ENCODE data around the gene CRX. TPM values are rescaled to one million over a fixed set of nuclear protein-coding genes. Genes with fewer than 3 reads are reported as not detected.
A peak's percentile ranks its signal among the peaks of the same experiment; 100 is the strongest.

CRX gene
- total and polyA plus RNA-seq, 3 experiments from 2014 or later, result not detected

GRCh38 chr19:47891622-47891922, 69.8 kb downstream of the CRX start:
- peaks cover 0 to 2% (median 0%) of the 10 kb centered on the region in 3 donors for H3K36me3 Mint-ChIP-seq
- CTCF ChIA-PET, result no interaction called here
- peaks cover 2 to 14% of the 10 kb centered on the region in 2 donors for H3K27me3 Mint-ChIP-seq

GRCh38 chr19:47891923-47892666, 70.4 kb downstream of the CRX start:
- Histone ChIP-seq H3K9me3 (ENCODE audit: low read length) (no peaks in the 10 kb centered on the region), H3K4me3 (ENCODE audit: low read length) (no peak overlapping the region), H3K27ac (ENCODE audit: low read depth, low read length) (peak overlapping the region; percentile 54), H3K27me3 (ENCODE audit: insufficient read depth, low read length, poor library complexity, severe bottlenecking) (no peaks in the 10 kb centered on the region), H3K36me3 (ENCODE audit: insufficient read depth, low read length) (no peaks in the 10 kb centered on the region), H3K4me1 (ENCODE audit: insufficient read depth, low read length) (no peaks in the 10 kb centered on the region)
- ChIA-PET CTCF (no interaction called here), POLR2A (no interaction called here)
- no peak overlapping the region for H3K27ac Mint-ChIP-seq
- DNase-seq, result no peak
- peaks cover 0 to 2% (median 0%) of the 10 kb centered on the region in 3 donors for H3K36me3 Mint-ChIP-seq
- no peaks in the 10 kb centered on the region for H3K4me1 Mint-ChIP-seq
- H3K9me3 Mint-ChIP-seq, result peaks cover 0 to 9% (median 0%) of the 10 kb centered on the region in 5 donors
- H3K4me3 Mint-ChIP-seq, result no peak overlapping the region
- H3K27me3 Mint-ChIP-seq, result peaks cover 2 to 10% of the 10 kb centered on the region in 2 donors

More at GRCh38 chr19:47891622-47891922, 69.8 kb downstream of the CRX start:
- no peaks in the 10 kb centered on the region for H3K27me3 ChIP-seq (ENCODE audit: insufficient read depth, low read length, poor library complexity, severe bottlenecking)
- POLR2A ChIA-PET, result no interaction called here
- DNase-seq, result no peak
- H3K27ac ChIP-seq (ENCODE audit: low read depth, low read length), result peak overlapping the region; percentile 54
- H3K36me3 ChIP-seq (ENCODE audit: insufficient read depth, low read length), result no peaks in the 10 kb centered on the region
- H3K4me3 ChIP-seq (ENCODE audit: low read length), result no peak overlapping the region
- Mint-ChIP-seq H3K9me3 (peaks cover 0 to 9% (median 0%) of the 10 kb centered on the region in 5 donors), H3K4me1 (no peaks in the 10 kb centered on the region), H3K4me3 (no peak overlapping the region), H3K27ac (peak overlapping the region in 1 of 8 donors; percentile 9)
- H3K4me1 ChIP-seq (ENCODE audit: insufficient read depth, low read length), result no peaks in the 10 kb centered on the region
- no peaks in the 10 kb centered on the region for H3K9me3 ChIP-seq (ENCODE audit: low read length)

Other genes starting within 250 kb of the CRX start
- gene ZNF541, start 248.8 kb upstream of the CRX start, total RNA-seq, result under 1 TPM; 0.13 to 0.44 TPM
- 0.18 TPM for gene ZNF541, start 248.8 kb upstream of the CRX start, polyA plus RNA-seq
- 10 to 100 TPM; 11.5 to 13.9 TPM for gene BICRA, start 212.8 kb upstream of the CRX start, total RNA-seq
- 1.6 TPM for gene BICRA, start 212.8 kb upstream of the CRX start, polyA plus RNA-seq
- under 1 TPM in 1 of 2 experiments, not detected in 1; 0.07 TPM for gene EHD2, start 108.5 kb upstream of the CRX start, total RNA-seq
- gene EHD2, start 108.5 kb upstream of the CRX start, polyA plus RNA-seq, result not detected
- 100 to 1,000 TPM; 236 to 243 TPM for gene NOP53, start 76.4 kb upstream of the CRX start, total RNA-seq
- 196 TPM for gene NOP53, start 76.4 kb upstream of the CRX start, polyA plus RNA-seq
- 100 to 1,000 TPM; 116 to 122 TPM for gene SELENOW, start 43.2 kb upstream of the CRX start, total RNA-seq
- 334 TPM for gene SELENOW, start 43.2 kb upstream of the CRX start, polyA plus RNA-seq
- gene TPRX1, start 17.4 kb upstream of the CRX start, total RNA-seq, result not detected
- not detected for gene TPRX1, start 17.4 kb upstream of the CRX start, polyA plus RNA-seq
- gene TPRX2, start 37.3 kb downstream of the CRX start, total RNA-seq, result not detected
- not detected for gene TPRX2, start 37.3 kb downstream of the CRX start, polyA plus RNA-seq
- not detected for gene SULT2A1, start 64.4 kb downstream of the CRX start, total RNA-seq
- not detected for gene SULT2A1, start 64.4 kb downstream of the CRX start, polyA plus RNA-seq
- not detected for gene BSPH1, start 170.2 kb downstream of the CRX start, total RNA-seq
- gene BSPH1, start 170.2 kb downstream of the CRX start, polyA plus RNA-seq, result not detected
- not detected for gene ELSPBP1, start 172.7 kb downstream of the CRX start, total RNA-seq
- not detected for gene ELSPBP1, start 172.7 kb downstream of the CRX start, polyA plus RNA-seq
- not detected for gene CABP5, start 222.1 kb downstream of the CRX start, total RNA-seq
- gene CABP5, start 222.1 kb downstream of the CRX start, polyA plus RNA-seq, result not detected